Breast epithelium (tissue), 4 donors: ENCODE measurements around the gene OR5B3. TPM values are rescaled to one million over a fixed set of nuclear protein-coding genes. Genes with fewer than 3 reads are reported as not detected.

Experiments used
- DNase-seq, 2 donors: peaks; one replicate each; pipeline ENCODE4 v3.0.0-alpha.2; 2019; ENCODE audit warnings: low spot score in 2 of 2
- H3K27ac ChIP-seq, 2 donors: fragments of 200-600 bp; sonication (generic) in 1 of 2; one replicate each; pipeline ENCODE4 v1.5.1; 2016 to 2019; ENCODE audit warnings: mild to moderate bottlenecking in 1 of 2
- H3K27me3 ChIP-seq, 2 donors: fragments of 200-600 bp; sonication (generic) in 1 of 2; one replicate each; pipeline versions ENCODE4 v1.5.1 to v1.6.0; 2017 to 2019; ENCODE audit warnings: control low read depth in 1 of 2, mild to moderate bottlenecking in 1 of 2
- H3K36me3 ChIP-seq: fragments of 200-600 bp; one replicate; pipeline ENCODE4 v1.5.1; 2019
- H3K4me1 ChIP-seq, 2 donors: fragments of 200-600 bp; sonication (generic); one replicate each; pipeline ENCODE4 v1.5.1; 2016 to 2019; ENCODE audit warnings: control low read depth in 1 of 2
- H3K4me3 ChIP-seq, 3 donors: fragments of 200-600 bp; sonication (generic); 1 replicate in 2 of 3; 2 replicates in 1 of 3; pipeline ENCODE4 v1.5.1; 2016 to 2019; ENCODE audit warnings: mild to moderate bottlenecking in 3 of 3, moderate library complexity in 2 of 3
- H3K9me3 ChIP-seq, 2 donors: fragments of 200-600 bp; sonication (generic) in 1 of 2; one replicate each; pipeline ENCODE4 v1.5.1; 2016 to 2019; ENCODE audit warnings: control low read depth in 1 of 2
- CTCF ChIP-seq, 3 donors: fragments of 450-650 bp; IDR thresholded peaks; one replicate each; pipeline ENCODE4 v1.5.1; 2016 to 2017; ENCODE audit warnings: antibody characterized with exemption in 3 of 3, mild to moderate bottlenecking in 3 of 3, moderate library complexity in 3 of 3
- POLR2A ChIP-seq: fragments of 450-650 bp; IDR thresholded peaks from one replicate; pipeline ENCODE4 v1.6.1; 2016; ENCODE audit warnings: antibody characterized with exemption, mild to moderate bottlenecking, moderate library complexity
- POLR2AphosphoS5 ChIP-seq, 3 donors: sonication (generic); formaldehyde crosslinking; IDR thresholded peaks; one replicate each; pipeline ENCODE4 v1.6.1; 2017; ENCODE audit warnings: antibody characterized with exemption in 3 of 3
- intact Hi-C: fragments of 100-400 bp; cut with DNase I; formaldehyde crosslinking; loops from one replicate; pipeline ENCODE4 v1.15.1; 2023; ENCODE audit warnings: low total_unique reads
- total RNA-seq, 3 donors: library from RNA; depleted of rRNA; stranded (reverse); fragments of >200 nt; gene quantifications; one replicate each; pipeline ENCODE4 v1.1.0, GENCODE V29; 2016

Gene OR5B3
- total RNA-seq, 3 donors from 2014 or later, result not detected

DNA sequence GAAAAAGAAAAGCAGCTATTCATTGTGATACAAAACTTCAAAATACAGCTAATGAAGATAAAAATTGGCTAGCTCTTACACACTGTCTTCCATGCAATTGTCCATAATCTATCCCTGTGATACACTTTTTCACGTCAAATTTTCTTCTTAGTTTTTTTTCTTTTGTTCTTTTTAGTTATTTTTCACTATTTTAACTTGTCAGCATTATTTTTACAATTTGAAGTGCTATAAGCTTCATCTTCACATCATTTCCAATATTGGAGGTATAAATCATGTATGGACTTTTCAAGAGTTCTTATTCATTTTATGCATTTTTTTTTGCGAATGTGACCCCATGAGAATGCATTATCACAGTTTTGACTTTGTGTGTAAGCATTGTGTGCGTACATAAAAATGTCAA lies 51.9 kb downstream of the OR5B3 start:
- no peak overlapping the region for H3K27ac ChIP-seq
- H3K4me1 ChIP-seq, result no peaks in the 10 kb centered on the region
- H3K4me3 ChIP-seq, result no peak overlapping the region
- no peaks in the 10 kb centered on the region for H3K36me3 ChIP-seq
- intact Hi-C loops, result no loop called here
- no peaks in the 10 kb centered on the region for H3K27me3 ChIP-seq
- H3K9me3 ChIP-seq, result no peaks in the 10 kb centered on the region
- TF ChIP-seq CTCF (IDR thresholded peaks at IDR 0.05), result no peak
- TF ChIP-seq POLR2A, result no peak
- no peak for TF ChIP-seq POLR2AphosphoS5 (IDR thresholded peaks at IDR 0.05)
- no peak for DNase-seq

Other genes starting within 250 kb of the OR5B3 start
- not detected for gene OR9Q2, start 217.8 kb downstream of the OR5B3 start, total RNA-seq
- gene OR1S2, start 202.7 kb downstream of the OR5B3 start, total RNA-seq, result not detected
- not detected for gene OR1S1, start 194.2 kb downstream of the OR5B3 start, total RNA-seq
- gene OR10Q1, start 178.0 kb downstream of the OR5B3 start, total RNA-seq, result not detected
- gene OR10W1, start 138.6 kb downstream of the OR5B3 start, total RNA-seq, result not detected
- gene OR5B17, start 47.8 kb downstream of the OR5B3 start, total RNA-seq, result not detected
- gene OR5B2, start 21.2 kb upstream of the OR5B3 start, total RNA-seq, result not detected
- not detected for gene OR5B12, start 35.4 kb upstream of the OR5B3 start, total RNA-seq
- not detected for gene OR5B21, start 101.2 kb upstream of the OR5B3 start, total RNA-seq
- gene LPXN, start 169.0 kb upstream of the OR5B3 start, total RNA-seq, result 10 to 100 TPM in 2 of 3 donors, 1 to 10 TPM in 1; 9.2 to 21.9 (median 18.3) TPM
- 10 to 100 TPM; 45.6 to 64.2 (median 54.9) TPM for gene ZFP91, start 172.2 kb upstream of the OR5B3 start, total RNA-seq
- 1 to 10 TPM in 1 of 3 donors, under 1 TPM in 2; 0.59 to 1.6 (median 0.66) TPM for gene CNTF, start 215.8 kb upstream of the OR5B3 start, total RNA-seq